ENCODE data around the gene PLEKHN1. TPM values are rescaled to one million over a fixed set of nuclear protein-coding genes. Genes with fewer than 3 reads are reported as not detected.

Gene PLEKHN1
- total RNA-seq, 1 donor from 2014 or later = 1.6 TPM

GRCh38 chr1:928825-929661, 37.2 kb upstream of the PLEKHN1 start:
- no peak for TF ChIP-seq CTCF (IDR thresholded peaks at IDR 0.05; ENCODE audit: insufficient read depth, low read length, severe bottlenecking)
- FAIRE-seq (no peak), DNase-seq (ENCODE audit: low read depth) (no peak)
- no peaks in the 10 kb centered on the region for H3K36me3 ChIP-seq (ENCODE audit: control insufficient read depth, insufficient read depth, low read length)
- H3K4me3 ChIP-seq (ENCODE audit: low read depth, low read length) = no peak overlapping the region
- peaks cover 41% of the 10 kb centered on the region for H3K27me3 ChIP-seq (ENCODE audit: control insufficient read depth, insufficient read depth, low read length)

GRCh38 chr1:929712-930632, 36.3 kb upstream of the PLEKHN1 start:
- Histone ChIP-seq H3K4me3 (ENCODE audit: low read depth, low read length) (no peak overlapping the region), H3K36me3 (ENCODE audit: control insufficient read depth, insufficient read depth, low read length) (no peaks in the 10 kb centered on the region), H3K27me3 (ENCODE audit: control insufficient read depth, insufficient read depth, low read length) (peaks cover 41% of the 10 kb centered on the region)
- DNase-seq (ENCODE audit: low read depth) = no peak
- FAIRE-seq = no peak
- no peak for TF ChIP-seq CTCF (IDR thresholded peaks at IDR 0.05; ENCODE audit: insufficient read depth, low read length, severe bottlenecking)

- FAIRE-seq = no peak
- no peaks in the 10 kb centered on the region for H3K36me3 ChIP-seq (ENCODE audit: control insufficient read depth, insufficient read depth, low read length)
- H3K4me3 ChIP-seq (ENCODE audit: low read depth, low read length) = no peak overlapping the region
- TF ChIP-seq CTCF (IDR thresholded peaks at IDR 0.05; ENCODE audit: insufficient read depth, low read length, severe bottlenecking) = no peak
- peaks cover 44% of the 10 kb centered on the region for H3K27me3 ChIP-seq (ENCODE audit: control insufficient read depth, insufficient read depth, low read length)
- no peak for DNase-seq (ENCODE audit: low read depth)
These were observed 35.6 kb upstream of the PLEKHN1 start for GRCh38 chr1:930633-931138.

GRCh38 chr1:931380-932172, 34.7 kb upstream of the PLEKHN1 start:
- Histone ChIP-seq H3K36me3 (ENCODE audit: control insufficient read depth, insufficient read depth, low read length) (no peaks in the 10 kb centered on the region), H3K4me3 (ENCODE audit: low read depth, low read length) (no peak overlapping the region), H3K27me3 (ENCODE audit: control insufficient read depth, insufficient read depth, low read length) (peaks cover 42% of the 10 kb centered on the region)
- no peak for DNase-seq (ENCODE audit: low read depth)
- peak; percentile 36 for FAIRE-seq
- TF ChIP-seq CTCF (IDR thresholded peaks at IDR 0.05; ENCODE audit: insufficient read depth, low read length, severe bottlenecking) = no peak

GRCh38 chr1:932173-932510, 34.1 kb upstream of the PLEKHN1 start:
- H3K27me3 ChIP-seq (ENCODE audit: control insufficient read depth, insufficient read depth, low read length) = peaks cover 37% of the 10 kb centered on the region
- no peak for TF ChIP-seq CTCF (IDR thresholded peaks at IDR 0.05; ENCODE audit: insufficient read depth, low read length, severe bottlenecking)
- FAIRE-seq = no peak

More at GRCh38 chr1:932173-932510, 34.1 kb upstream of the PLEKHN1 start:
- Histone ChIP-seq H3K4me3 (ENCODE audit: low read depth, low read length) (no peak overlapping the region), H3K36me3 (ENCODE audit: control insufficient read depth, insufficient read depth, low read length) (no peaks in the 10 kb centered on the region)
- DNase-seq (ENCODE audit: low read depth) = no peak

Data from bronchial epithelial cell (primary cell).